ENCODE measurements around the gene PUS1.

GRCh38 chr12:131904346-131904745, 24.7 kb upstream of the PUS1 start:
- TF ChIP-seq EZH2phosphoT487 (IDR thresholded peaks at IDR 0.05; ENCODE audit: borderline replicate concordance, low read length) (no peak), CTCF (conservative IDR thresholded peaks at IDR 0.05; ENCODE audit: low read depth, low read length) (no peak), EZH2 (IDR thresholded peaks at IDR 0.05; ENCODE audit: low read length, unreplicated experiment) (no peak)
